GM21576 (cell line): ENCODE data around the gene MON1A.
"Not testable (repeated sequence)": the region's sequence is repeated elsewhere in the genome, so short reads cannot be mapped to it uniquely, and the experiment has no call there.

ENCODE experiments used
- ATAC-seq: cut with Tn5 transposase; IDR thresholded peaks from one replicate; pipeline ENCODE4 v1.9.1; 2021; ENCODE audit warnings: mild to moderate bottlenecking, moderate library complexity; ENCODE audit not compliant: unreplicated experiment

MON1A gene

GRCh38 chr3:49917806-49918590 is 11.6 kb downstream of the MON1A start:
- ATAC-seq, result not testable (repeated sequence)

DNA sequence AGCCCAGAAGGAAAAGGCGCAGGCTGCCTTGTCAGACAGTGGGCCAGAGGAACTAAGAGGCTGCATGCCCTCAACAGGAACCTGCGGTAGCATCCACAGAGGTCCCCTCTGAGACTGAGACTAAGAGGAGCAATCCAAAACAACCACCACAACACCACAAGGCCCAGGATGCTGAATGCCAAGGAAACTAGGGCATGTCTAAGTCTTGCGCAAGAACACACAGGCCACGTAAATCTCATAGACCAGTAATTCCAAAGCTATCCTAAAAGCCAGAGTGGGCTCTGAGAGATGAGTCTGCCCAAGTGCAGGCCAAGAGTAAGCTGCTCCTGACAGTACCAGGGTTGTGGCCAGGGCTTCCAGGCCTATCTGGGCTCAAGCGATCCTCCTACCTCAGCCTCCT is 12.9 kb downstream of the MON1A start:
- ATAC-seq, result no peak

DNA sequence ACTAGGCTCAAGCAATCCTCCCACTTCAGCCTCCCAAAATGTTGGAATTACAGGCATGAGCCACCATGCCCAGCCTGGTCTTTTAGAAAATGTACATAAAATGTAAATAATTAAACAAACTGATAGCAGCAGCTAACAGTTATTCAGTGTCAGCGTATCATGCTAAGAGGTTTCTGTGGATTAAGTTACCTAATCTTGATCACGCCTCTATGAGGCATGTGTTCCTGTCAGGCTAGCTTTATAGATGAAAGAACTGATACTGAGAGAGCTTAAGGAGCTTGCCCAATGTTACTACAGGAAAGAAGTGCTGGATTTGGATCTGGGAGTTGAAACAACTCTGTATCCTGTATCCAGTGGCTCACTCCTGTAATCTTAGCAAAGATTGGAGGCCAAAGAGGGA is 14.7 kb downstream of the MON1A start:
- no peak for ATAC-seq

DNA sequence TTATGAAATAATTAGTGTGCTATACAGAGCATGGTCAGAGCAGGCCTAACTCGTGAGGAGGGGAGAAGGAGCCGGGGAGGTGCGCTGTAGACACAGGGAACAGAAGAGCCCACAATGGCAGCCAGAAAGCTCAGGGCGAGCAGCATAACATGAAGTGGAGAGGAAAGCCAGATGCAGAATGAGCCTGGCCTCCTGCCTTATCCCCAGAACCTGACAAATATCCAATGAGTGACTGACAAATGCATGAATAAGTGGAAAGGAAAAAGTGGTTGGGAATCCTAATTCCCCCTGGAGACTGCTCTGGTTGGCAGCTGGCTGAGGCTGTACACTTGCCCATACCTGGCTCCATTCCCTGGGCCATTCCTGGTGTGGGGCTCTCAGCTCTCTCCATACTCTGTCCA is 16.7 kb downstream of the MON1A start:
- no peak for ATAC-seq

DNA sequence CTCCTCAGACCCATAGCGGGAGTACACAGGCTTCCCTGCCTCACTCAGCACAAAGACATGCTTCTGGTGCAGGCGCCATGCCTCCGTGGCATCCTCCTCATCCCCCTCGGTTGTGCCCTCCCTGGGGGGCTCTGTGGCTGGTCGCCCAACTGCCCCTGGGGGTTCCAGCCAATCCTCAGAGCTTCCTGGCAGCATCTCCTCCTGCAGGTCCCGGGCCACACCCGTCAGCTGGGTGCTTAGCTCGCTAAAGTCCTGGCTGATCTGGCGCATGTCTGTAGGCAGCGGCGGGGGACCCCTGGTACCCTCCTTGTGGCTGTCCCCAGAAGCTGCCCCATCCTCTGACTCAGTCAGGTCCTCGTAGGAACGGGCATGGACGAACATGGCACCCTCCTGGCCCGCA is 18.0 kb downstream of the MON1A start:
- no peak for ATAC-seq

DNA sequence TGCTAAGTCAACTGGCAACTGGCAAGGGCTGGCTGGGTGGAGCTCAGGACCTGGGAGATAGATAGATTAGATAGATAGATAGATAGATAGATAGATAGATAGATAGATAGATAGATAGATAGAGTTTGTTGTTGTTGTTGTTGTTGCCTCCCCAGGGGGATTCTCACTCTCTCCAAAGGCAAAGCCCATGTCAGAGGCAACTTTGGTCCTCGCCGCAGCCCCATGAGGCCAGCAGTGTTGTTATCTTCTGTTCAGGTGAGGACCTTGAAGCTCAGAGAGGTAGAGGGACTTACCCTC is 18.5 kb downstream of the MON1A start:
- ATAC-seq, result no peak

- no peak for ATAC-seq
Measured at GRCh38 chr3:49910409-49911123, 19.0 kb downstream of the MON1A start.

DNA sequence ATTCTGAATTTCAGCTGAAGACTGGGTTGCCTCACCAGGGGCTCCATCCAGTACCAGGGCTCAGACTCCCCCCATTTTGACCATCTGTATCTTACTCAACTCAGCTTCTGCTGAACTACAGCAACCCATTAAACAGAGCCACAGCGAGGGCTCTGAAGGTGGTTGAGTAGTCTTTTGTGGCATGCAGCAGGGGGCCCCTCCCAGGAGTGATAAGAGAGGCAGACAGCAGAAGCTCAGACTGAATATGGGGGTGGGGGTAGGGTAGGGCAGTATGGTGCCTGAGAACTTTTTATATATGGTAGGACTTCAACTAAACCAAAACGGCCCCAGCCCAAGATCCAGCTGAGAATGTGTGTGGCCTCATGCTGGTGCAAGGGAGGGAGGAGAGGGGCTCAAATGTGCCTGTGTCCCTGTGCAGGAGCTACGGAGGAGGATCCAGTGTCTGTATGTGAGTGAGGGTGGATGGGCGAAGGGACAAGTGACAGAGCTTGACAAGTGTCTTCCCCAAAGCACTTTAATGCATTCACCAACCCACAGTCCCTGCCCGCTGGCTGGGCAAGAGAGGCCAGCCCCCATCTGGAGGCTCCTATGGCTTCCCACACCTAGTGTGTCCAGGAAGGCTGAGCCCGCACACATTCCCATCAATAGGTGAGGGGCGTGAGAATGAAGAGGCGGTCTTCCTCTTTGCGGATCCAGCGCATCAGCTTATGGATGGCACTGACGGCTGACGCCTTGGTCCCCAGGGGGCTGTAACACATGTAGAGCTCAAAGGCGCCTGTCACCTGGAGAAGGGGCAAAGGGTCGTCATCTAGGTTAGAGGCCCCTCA is 21.0 kb downstream of the MON1A start:
- no peak for ATAC-seq

- no peak for ATAC-seq
Measured at GRCh38 chr3:49906073-49906743, 23.4 kb downstream of the MON1A start.

- not testable (repeated sequence) for ATAC-seq
Measured at GRCh38 chr3:49904448-49904847, 25.2 kb downstream of the MON1A start.

DNA sequence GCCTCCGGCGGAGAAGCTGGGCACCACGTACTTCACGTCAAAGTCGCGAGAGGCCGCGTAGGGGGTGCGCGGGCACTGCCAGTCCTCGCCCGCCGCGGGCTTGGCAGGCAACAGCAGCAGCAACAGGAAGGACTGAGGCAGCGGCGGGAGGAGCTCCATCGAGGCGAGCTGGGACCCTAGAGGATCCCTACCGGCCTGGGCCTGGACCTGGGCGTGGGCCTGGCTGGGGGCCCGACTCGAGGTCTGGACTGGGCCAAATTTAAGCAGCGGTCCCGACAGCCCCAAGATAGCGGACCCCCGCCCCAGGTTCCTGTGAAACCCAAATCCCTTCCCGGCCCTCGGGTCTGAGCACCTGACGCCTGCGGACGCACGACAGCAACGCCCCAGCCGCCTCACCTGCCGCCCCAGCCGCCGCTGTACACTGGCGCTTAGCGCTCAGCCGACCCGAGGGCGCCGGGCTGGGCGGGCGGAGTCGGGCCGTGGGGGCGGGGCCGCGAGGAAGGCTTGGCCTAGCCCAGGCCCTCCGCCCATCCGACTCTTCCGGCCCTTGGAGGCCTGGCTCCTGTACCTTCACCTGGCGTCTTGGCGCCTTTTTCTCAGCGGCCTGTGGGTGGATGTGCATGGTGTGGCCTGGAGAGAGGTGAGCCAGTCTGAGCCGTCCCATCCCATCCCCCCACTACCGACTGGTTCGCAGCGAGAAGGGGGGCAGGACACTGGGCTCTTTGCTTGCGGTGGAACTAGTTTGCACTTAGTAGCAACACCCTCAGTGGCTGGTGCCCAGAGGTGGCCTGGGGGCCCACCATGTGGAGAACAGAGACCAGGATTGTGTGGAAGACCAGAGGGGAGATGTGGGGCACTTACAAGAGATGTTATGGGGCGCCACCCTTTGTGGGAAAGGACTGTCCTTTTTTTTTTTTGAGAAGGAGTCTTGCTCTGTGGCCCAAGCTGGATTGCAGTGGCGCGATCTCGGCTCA is 25.9 kb downstream of the MON1A start, which contains the start of gene MST1R:
Gene MST1R, minus strand, starts transcription at position 423 of the 974 bp plus-strand sequence. Its CDS starts 264 bp downstream, at position 159.
- peak; percentile 63 for ATAC-seq

DNA sequence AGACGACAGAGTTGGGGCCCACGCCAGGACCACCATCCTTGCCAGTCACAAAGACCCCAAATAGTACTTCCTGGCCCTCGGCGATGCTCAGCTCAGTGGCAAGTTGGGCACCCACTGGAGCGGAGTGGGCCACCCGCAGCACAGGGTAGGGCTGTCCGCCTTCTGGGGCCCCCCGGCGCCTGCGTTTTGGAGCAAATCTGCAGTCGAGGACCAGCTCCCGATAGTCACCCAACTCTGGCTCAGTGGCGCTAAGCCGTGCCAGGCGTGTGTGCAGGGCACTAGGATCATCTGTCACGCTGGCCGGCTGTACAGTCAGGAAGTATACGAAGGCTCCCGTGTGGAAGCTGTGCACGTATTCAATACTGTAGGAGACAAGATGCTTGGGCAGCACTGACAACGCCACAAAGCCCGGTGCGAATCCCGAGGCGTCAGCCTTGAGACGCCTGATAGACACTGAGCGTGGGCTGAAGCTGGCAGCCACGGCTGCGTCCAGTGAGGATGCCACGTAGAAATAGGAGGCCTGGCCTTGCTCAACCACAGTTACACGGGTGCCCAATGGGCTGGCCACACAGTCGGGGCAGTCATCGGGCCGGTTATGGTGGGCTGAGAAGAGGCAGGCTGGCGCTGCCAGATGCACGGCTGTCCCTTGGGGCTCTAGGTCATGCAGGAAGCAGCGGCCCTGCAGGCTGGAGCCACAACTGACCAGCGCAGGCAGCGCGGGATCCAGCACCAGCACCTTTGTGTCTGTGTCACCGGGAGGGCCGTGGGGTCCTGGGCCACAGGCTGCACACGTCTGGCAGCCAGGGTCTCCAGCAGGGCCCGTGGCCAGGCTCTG is 26.9 kb downstream of the MON1A start:
- ATAC-seq, result no peak

GRCh38 chr3:49901366-49902339 is 28.0 kb downstream of the MON1A start:
- ATAC-seq, result no peak

- ATAC-seq, result no peak
Measured at GRCh38 chr3:49900491-49901153, 29.0 kb downstream of the MON1A start.

DNA sequence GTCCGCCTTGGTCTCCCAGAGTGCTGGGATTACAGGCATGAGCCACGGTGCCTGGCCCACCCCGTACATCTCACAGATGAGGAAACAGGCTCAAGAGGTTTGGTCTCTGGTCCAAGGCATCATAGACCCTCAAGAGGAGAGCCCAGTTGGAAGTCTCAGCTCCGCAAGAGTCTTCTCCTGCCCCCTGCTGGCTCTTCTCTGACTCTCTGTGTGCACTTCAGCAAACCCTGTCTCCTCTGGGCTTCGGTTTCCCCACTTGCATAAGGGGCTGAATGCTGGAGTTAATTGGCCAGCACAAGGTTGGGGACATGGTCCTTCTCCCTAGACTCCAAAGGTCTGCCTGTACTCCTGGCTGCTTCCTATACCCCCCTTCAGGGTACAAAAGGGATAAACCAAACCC is 29.8 kb downstream of the MON1A start:
- ATAC-seq, result no peak

- ATAC-seq, result no peak
Measured at GRCh38 chr3:49898991-49899390, 30.6 kb downstream of the MON1A start.

- no peak for ATAC-seq
Measured at GRCh38 chr3:49896345-49896744, 33.3 kb downstream of the MON1A start.
